GM23338 (cell line): ENCODE measurements around the gene IBTK. TPM values are rescaled to one million over a fixed set of nuclear protein-coding genes. Genes with fewer than 3 reads are reported as not detected.
"Not testable (repeated sequence)": the region's sequence is repeated elsewhere in the genome, so short reads cannot be mapped to it uniquely, and the experiment has no call there.

Experiments used
- ATAC-seq: fragments of 200-7000 bp; cut with Tn5 transposase; 3 replicates; pipeline ENCODE4 v1.9.1; 2020
- DNase-seq: peaks from one replicate; pipeline ENCODE4 v3.0.0-alpha.2; 2015; ENCODE audit warnings: low spot score
- H2AFZ ChIP-seq: fragments of 200-600 bp; sonication (generic); 2 replicates; pipeline ENCODE4 v1.8.0; 2016; ENCODE audit warnings: antibody characterized with exemption, mild to moderate bottlenecking, moderate library complexity
- H3F3A ChIP-seq: fragments of 200-600 bp; sonication (generic); replicated peaks from 2 replicates; pipeline ENCODE4 v1.8.0; 2017; ENCODE audit warnings: antibody characterized with exemption, mixed run types, low read depth
- H3K27ac ChIP-seq: fragments of 200-600 bp; sonication (generic); 2 replicates; pipeline ENCODE4 v1.6.1; 2016; ENCODE audit warnings: low read depth
- H3K27me3 ChIP-seq: fragments of 200-600 bp; sonication (generic); 2 replicates; pipeline ENCODE4 v1.8.0; 2016; ENCODE audit warnings: mild to moderate bottlenecking, mixed run types, moderate library complexity; ENCODE audit not compliant: insufficient read depth
- H3K36me3 ChIP-seq: fragments of 200-600 bp; sonication (generic); 2 replicates; pipeline ENCODE4 v1.8.0; 2016; ENCODE audit warnings: mild to moderate bottlenecking; ENCODE audit not compliant: insufficient read depth
- H3K4me1 ChIP-seq: fragments of 200-600 bp; sonication (generic); 2 replicates; pipeline ENCODE4 v1.8.0; 2016; ENCODE audit warnings: mild to moderate bottlenecking, moderate library complexity; ENCODE audit not compliant: insufficient read depth
- H3K4me2 ChIP-seq: fragments of 200-600 bp; sonication (generic); 2 replicates; pipeline ENCODE4 v1.7.1; 2017; ENCODE audit warnings: mixed run types
- H3K4me3 ChIP-seq: fragments of 200-600 bp; sonication (generic); 2 replicates; pipeline ENCODE4 v1.6.1; 2016; ENCODE audit warnings: mixed run types
- H3K79me2 ChIP-seq: fragments of 200-600 bp; sonication (generic); replicated peaks from 2 replicates; pipeline ENCODE4 v1.8.0; 2017; ENCODE audit warnings: mild to moderate bottlenecking; ENCODE audit not compliant: insufficient read depth
- H3K9me2 ChIP-seq: fragments of 200-600 bp; sonication (generic); 2 replicates; pipeline ENCODE4 v1.8.0; 2017; ENCODE audit not compliant: insufficient read depth
- H4K20me1 ChIP-seq: fragments of 200-600 bp; sonication (generic); replicated peaks from 2 replicates; pipeline ENCODE4 v1.8.0; 2017; ENCODE audit warnings: mild to moderate bottlenecking; ENCODE audit not compliant: insufficient read depth
- H3K27ac Mint-ChIP-seq: 2 replicates; pipeline ENCODE4 v1.8.0; 2020; ENCODE audit warnings: inconsistent platforms, mild to moderate bottlenecking, moderate library complexity, mixed read lengths
- H3K27me3 Mint-ChIP-seq: 3 replicates; pipeline ENCODE4 v1.8.0; 2022; ENCODE audit warnings: low read depth, mild to moderate bottlenecking, moderate library complexity, mixed read lengths, inconsistent platforms; ENCODE audit not compliant: insufficient read depth, poor library complexity
- H3K36me3 Mint-ChIP-seq: 3 replicates; pipeline ENCODE4 v1.8.0; 2021; ENCODE audit warnings: low read depth, mild to moderate bottlenecking, inconsistent platforms, moderate library complexity, mixed read lengths
- H3K4me1 Mint-ChIP-seq: 3 replicates; pipeline ENCODE4 v1.8.0; 2020; ENCODE audit warnings: mild to moderate bottlenecking, inconsistent platforms, mixed read lengths
- H3K4me3 Mint-ChIP-seq: 3 replicates; pipeline ENCODE4 v1.8.0; 2021; ENCODE audit warnings: moderate library complexity, mild to moderate bottlenecking, inconsistent platforms, mixed read lengths
- H3K9me3 Mint-ChIP-seq: 3 replicates; pipeline ENCODE4 v1.8.0; 2020; ENCODE audit warnings: moderate library complexity, mild to moderate bottlenecking, inconsistent platforms, mixed read lengths
- CREB1 ChIP-seq: fragments of 250-450 bp; sonication (Bioruptor Pico); IDR thresholded peaks from 2 replicates; pipeline ENCODE4 v1.5.0; 2020; ENCODE audit warnings: low read depth, mild to moderate bottlenecking, moderate library complexity
- EZH2 ChIP-seq: fragments of 200-600 bp; sonication (generic); IDR thresholded peaks from one replicate; pipeline ENCODE4 v1.8.0; 2017; ENCODE audit warnings: antibody characterized with exemption, mild to moderate bottlenecking, low read depth; ENCODE audit not compliant: unreplicated experiment
- JUNB ChIP-seq: IDR thresholded peaks from one replicate; pipeline ENCODE4 v1.6.1; 2016; ENCODE audit warnings: antibody characterized with exemption; ENCODE audit not compliant: unreplicated experiment
- NANOG ChIP-seq: IDR thresholded peaks from 2 replicates; pipeline ENCODE4 v1.6.1; 2016; ENCODE audit warnings: antibody characterized with exemption, borderline replicate concordance
- STAT1 ChIP-seq: IDR thresholded peaks from one replicate; pipeline ENCODE4 v1.6.1; 2016; ENCODE audit warnings: antibody characterized with exemption; ENCODE audit not compliant: unreplicated experiment
- ZNF114 ChIP-seq: fragments of 250-450 bp; sonication (Bioruptor Pico); IDR thresholded peaks from 2 replicates; pipeline ENCODE4 v1.5.0; 2020; ENCODE audit warnings: mild to moderate bottlenecking, moderate library complexity
- ZNF331 ChIP-seq: fragments of 250-450 bp; sonication (Bioruptor Pico); IDR thresholded peaks from 2 replicates; pipeline ENCODE4 v1.5.0; 2020; ENCODE audit warnings: low read depth, mild to moderate bottlenecking, moderate library complexity
- polyA plus RNA-seq: library from polyadenylated mRNA; unstranded; fragments of >200 nt; fragmentation: Nextera tagmentation; extraction: Ambion mirVana; gene quantifications from 2 replicates; pipeline ENCODE4 v1.2.1, GENCODE V29; 2016
- total RNA-seq: library from RNA; depleted of rRNA; stranded (reverse); fragments of >200 nt; shearing (Covaris generic); gene quantifications from 2 replicates; pipeline ENCODE4 v1.2.3, GENCODE V29; 2014
- TF ChIP-seq, protein P1 (sequence below): IDR thresholded peaks from 2 replicates; pipeline ENCODE4 v1.6.1; 2016; ENCODE audit warnings: antibody characterized with exemption
- TF ChIP-seq, protein P2 (sequence below), 2 experiments: fragments of 200-600 bp in 1 of 2; sonication (generic) in 1 of 2; conservative IDR thresholded peaks; 2 replicates each; pipeline versions ENCODE4 v1.5.1 to v1.6.1; 2016 to 2017; ENCODE audit warnings: antibody characterized with exemption in 2 of 2, low read depth in 2 of 2, mild to moderate bottlenecking in 2 of 2, moderate library complexity in 1 of 2
- TF ChIP-seq, protein P3 (sequence below): fragments of 250-450 bp; sonication (Bioruptor Pico); IDR thresholded peaks from 2 replicates; pipeline ENCODE4 v1.5.0; 2020; ENCODE audit warnings: mild to moderate bottlenecking, moderate library complexity
- TF ChIP-seq, protein P4 (sequence below): IDR thresholded peaks from one replicate; pipeline ENCODE4 v1.6.1; 2018; ENCODE audit warnings: antibody characterized with exemption; ENCODE audit not compliant: unreplicated experiment

Gene IBTK
- total and polyA plus RNA-seq, 2 experiments from 2014 or later = 16.0 to 28.7 TPM

DNA sequence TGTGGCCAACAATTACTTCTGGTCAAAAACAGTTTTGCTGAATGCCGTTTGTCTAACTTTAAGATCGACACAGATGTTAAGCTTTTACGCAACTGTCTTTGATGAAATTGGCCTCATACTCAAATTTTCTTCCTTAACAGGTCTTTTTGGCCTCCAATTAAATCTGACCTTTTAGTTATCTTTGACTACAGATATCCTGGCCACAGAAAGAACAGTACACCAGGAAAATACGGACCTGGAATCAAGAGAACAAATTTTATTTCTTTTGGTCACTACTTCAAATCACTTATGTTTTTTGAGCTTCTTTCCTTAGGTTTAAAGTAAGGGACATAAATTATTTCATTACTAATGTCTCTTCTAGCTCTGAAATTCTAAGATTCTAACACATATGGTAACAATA lies 49.8 kb downstream of the IBTK start:
- Mint-ChIP-seq H3K27ac (no peak overlapping the region), H3K9me3 (no peaks in the 10 kb centered on the region), H3K36me3 (peaks cover 44% of the 10 kb centered on the region), H3K4me1 (peaks cover 8% of the 10 kb centered on the region), H3K27me3 (no peaks in the 10 kb centered on the region), H3K4me3 (no peak overlapping the region)
- Histone ChIP-seq H3K4me3 (no peak overlapping the region), H2AFZ (no peak overlapping the region), H3K4me2 (no peak overlapping the region), H4K20me1 (no peaks in the 10 kb centered on the region; the same call in 1 of the 2 replicates), H3K27me3 (no peaks in the 10 kb centered on the region), H3F3A (no peaks in the 10 kb centered on the region), H3K79me2 (no peaks in the 10 kb centered on the region), H3K9me2 (no peaks in the 10 kb centered on the region), H3K36me3 (peaks cover 24% of the 10 kb centered on the region), H3K27ac (no peak overlapping the region), H3K4me1 (no peaks in the 10 kb centered on the region)
- DNase-seq = no peak
- TF ChIP-seq EZH2 = no peak
- TF ChIP-seq, protein P1, sequence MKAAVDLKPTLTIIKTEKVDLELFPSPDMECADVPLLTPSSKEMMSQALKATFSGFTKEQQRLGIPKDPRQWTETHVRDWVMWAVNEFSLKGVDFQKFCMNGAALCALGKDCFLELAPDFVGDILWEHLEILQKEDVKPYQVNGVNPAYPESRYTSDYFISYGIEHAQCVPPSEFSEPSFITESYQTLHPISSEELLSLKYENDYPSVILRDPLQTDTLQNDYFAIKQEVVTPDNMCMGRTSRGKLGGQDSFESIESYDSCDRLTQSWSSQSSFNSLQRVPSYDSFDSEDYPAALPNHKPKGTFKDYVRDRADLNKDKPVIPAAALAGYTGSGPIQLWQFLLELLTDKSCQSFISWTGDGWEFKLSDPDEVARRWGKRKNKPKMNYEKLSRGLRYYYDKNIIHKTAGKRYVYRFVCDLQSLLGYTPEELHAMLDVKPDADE = no peak
- TF ChIP-seq, protein P2, sequence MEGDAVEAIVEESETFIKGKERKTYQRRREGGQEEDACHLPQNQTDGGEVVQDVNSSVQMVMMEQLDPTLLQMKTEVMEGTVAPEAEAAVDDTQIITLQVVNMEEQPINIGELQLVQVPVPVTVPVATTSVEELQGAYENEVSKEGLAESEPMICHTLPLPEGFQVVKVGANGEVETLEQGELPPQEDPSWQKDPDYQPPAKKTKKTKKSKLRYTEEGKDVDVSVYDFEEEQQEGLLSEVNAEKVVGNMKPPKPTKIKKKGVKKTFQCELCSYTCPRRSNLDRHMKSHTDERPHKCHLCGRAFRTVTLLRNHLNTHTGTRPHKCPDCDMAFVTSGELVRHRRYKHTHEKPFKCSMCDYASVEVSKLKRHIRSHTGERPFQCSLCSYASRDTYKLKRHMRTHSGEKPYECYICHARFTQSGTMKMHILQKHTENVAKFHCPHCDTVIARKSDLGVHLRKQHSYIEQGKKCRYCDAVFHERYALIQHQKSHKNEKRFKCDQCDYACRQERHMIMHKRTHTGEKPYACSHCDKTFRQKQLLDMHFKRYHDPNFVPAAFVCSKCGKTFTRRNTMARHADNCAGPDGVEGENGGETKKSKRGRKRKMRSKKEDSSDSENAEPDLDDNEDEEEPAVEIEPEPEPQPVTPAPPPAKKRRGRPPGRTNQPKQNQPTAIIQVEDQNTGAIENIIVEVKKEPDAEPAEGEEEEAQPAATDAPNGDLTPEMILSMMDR (conservative IDR thresholded peaks at IDR 0.05; ENCODE audit: low read depth in 2 of 2) = no peak
- TF ChIP-seq, protein P3, sequence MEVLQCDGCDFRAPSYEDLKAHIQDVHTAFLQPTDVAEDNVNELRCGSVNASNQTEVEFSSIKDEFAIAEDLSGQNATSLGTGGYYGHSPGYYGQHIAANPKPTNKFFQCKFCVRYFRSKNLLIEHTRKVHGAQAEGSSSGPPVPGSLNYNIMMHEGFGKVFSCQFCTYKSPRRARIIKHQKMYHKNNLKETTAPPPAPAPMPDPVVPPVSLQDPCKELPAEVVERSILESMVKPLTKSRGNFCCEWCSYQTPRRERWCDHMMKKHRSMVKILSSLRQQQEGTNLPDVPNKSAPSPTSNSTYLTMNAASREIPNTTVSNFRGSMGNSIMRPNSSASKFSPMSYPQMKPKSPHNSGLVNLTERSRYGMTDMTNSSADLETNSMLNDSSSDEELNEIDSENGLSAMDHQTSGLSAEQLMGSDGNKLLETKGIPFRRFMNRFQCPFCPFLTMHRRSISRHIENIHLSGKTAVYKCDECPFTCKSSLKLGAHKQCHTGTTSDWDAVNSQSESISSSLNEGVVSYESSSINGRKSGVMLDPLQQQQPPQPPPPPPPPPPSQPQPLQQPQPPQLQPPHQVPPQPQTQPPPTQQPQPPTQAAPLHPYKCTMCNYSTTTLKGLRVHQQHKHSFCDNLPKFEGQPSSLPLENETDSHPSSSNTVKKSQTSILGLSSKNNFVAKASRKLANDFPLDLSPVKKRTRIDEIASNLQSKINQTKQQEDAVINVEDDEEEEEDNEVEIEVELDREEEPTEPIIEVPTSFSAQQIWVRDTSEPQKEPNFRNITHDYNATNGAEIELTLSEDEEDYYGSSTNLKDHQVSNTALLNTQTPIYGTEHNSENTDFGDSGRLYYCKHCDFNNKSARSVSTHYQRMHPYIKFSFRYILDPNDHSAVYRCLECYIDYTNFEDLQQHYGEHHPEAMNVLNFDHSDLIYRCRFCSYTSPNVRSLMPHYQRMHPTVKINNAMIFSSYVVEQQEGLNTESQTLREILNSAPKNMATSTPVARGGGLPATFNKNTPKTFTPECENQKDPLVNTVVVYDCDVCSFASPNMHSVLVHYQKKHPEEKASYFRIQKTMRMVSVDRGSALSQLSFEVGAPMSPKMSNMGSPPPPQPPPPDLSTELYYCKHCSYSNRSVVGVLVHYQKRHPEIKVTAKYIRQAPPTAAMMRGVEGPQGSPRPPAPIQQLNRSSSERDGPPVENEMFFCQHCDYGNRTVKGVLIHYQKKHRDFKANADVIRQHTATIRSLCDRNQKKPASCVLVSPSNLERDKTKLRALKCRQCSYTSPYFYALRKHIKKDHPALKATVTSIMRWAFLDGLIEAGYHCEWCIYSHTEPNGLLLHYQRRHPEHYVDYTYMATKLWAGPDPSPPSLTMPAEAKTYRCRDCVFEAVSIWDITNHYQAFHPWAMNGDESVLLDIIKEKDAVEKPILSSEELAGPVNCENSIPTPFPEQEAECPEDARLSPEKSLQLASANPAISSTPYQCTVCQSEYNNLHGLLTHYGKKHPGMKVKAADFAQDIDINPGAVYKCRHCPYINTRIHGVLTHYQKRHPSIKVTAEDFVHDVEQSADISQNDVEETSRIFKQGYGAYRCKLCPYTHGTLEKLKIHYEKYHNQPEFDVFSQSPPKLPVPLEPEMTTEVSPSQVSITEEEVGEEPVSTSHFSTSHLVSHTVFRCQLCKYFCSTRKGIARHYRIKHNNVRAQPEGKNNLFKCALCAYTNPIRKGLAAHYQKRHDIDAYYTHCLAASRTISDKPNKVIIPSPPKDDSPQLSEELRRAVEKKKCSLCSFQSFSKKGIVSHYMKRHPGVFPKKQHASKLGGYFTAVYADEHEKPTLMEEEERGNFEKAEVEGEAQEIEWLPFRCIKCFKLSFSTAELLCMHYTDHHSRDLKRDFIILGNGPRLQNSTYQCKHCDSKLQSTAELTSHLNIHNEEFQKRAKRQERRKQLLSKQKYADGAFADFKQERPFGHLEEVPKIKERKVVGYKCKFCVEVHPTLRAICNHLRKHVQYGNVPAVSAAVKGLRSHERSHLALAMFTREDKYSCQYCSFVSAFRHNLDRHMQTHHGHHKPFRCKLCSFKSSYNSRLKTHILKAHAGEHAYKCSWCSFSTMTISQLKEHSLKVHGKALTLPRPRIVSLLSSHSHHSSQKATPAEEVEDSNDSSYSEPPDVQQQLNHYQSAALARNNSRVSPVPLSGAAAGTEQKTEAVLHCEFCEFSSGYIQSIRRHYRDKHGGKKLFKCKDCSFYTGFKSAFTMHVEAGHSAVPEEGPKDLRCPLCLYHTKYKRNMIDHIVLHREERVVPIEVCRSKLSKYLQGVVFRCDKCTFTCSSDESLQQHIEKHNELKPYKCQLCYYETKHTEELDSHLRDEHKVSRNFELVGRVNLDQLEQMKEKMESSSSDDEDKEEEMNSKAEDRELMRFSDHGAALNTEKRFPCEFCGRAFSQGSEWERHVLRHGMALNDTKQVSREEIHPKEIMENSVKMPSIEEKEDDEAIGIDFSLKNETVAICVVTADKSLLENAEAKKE = no peak
- TF ChIP-seq ZNF114 (CRISPR knock-in tag) = no peak
- TF ChIP-seq, protein P4, sequence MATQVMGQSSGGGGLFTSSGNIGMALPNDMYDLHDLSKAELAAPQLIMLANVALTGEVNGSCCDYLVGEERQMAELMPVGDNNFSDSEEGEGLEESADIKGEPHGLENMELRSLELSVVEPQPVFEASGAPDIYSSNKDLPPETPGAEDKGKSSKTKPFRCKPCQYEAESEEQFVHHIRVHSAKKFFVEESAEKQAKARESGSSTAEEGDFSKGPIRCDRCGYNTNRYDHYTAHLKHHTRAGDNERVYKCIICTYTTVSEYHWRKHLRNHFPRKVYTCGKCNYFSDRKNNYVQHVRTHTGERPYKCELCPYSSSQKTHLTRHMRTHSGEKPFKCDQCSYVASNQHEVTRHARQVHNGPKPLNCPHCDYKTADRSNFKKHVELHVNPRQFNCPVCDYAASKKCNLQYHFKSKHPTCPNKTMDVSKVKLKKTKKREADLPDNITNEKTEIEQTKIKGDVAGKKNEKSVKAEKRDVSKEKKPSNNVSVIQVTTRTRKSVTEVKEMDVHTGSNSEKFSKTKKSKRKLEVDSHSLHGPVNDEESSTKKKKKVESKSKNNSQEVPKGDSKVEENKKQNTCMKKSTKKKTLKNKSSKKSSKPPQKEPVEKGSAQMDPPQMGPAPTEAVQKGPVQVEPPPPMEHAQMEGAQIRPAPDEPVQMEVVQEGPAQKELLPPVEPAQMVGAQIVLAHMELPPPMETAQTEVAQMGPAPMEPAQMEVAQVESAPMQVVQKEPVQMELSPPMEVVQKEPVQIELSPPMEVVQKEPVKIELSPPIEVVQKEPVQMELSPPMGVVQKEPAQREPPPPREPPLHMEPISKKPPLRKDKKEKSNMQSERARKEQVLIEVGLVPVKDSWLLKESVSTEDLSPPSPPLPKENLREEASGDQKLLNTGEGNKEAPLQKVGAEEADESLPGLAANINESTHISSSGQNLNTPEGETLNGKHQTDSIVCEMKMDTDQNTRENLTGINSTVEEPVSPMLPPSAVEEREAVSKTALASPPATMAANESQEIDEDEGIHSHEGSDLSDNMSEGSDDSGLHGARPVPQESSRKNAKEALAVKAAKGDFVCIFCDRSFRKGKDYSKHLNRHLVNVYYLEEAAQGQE = no peak
- TF ChIP-seq ZNF331 (CRISPR knock-in tag) = no peak
- TF ChIP-seq CREB1 = no peak
- no peak for TF ChIP-seq NANOG
- no peak for TF ChIP-seq STAT1
- TF ChIP-seq JUNB = no peak
- no peak for ATAC-seq

DNA sequence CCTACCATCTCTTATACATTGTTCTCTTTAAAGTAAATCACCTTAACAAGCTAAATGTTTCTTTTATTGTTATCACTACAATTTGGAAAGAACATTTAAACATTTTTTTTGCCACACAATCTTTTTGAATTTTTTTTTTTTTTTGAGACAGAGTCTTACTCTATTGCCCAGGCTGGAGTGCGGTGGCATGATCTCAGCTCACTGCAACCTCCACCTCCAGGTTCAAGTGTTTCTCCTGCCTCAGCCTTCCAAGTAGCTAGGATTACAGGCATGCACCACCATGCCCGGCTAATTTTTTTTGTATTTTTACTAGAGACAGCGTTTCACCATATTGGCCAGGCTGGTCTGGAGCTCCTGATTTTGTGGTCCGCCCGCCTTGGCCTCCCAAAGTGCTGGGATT lies 50.3 kb downstream of the IBTK start:
- H3K27ac ChIP-seq, H3K27ac Mint-ChIP-seq, H3K4me1 ChIP-seq, H3K4me2 ChIP-seq, H3K4me1 Mint-ChIP-seq, H3K9me3 Mint-ChIP-seq, H3K9me2 ChIP-seq, H3K4me3 ChIP-seq, H3F3A ChIP-seq, H4K20me1 ChIP-seq, H2AFZ ChIP-seq, ATAC-seq, H3K79me2 ChIP-seq, DNase-seq, H3K27me3 Mint-ChIP-seq, H3K4me3 Mint-ChIP-seq, H3K27me3 ChIP-seq: not testable (repeated sequence)
- peaks cover 44% of the 10 kb centered on the region for H3K36me3 Mint-ChIP-seq
- H3K36me3 ChIP-seq = peaks cover 19% of the 10 kb centered on the region
